A549 treated with Mapracorat at 1 μM for 4 hours (cell line): ENCODE data around the gene RPL10A. TPM values are rescaled to one million over a fixed set of nuclear protein-coding genes. Genes with fewer than 3 reads are reported as not detected.

Source experiments
- total RNA-seq: library from RNA; stranded (reverse); fragments of 200-300 nt; extraction: Qiagen RNA extraction; gene quantifications from 5 replicates; pipeline ENCODE4 v1.2.3, GENCODE V29; 2022

RPL10A gene
- 1,498 to 1,585 TPM (median 1,526 TPM) in 5 replicates for total RNA-seq

DNA sequence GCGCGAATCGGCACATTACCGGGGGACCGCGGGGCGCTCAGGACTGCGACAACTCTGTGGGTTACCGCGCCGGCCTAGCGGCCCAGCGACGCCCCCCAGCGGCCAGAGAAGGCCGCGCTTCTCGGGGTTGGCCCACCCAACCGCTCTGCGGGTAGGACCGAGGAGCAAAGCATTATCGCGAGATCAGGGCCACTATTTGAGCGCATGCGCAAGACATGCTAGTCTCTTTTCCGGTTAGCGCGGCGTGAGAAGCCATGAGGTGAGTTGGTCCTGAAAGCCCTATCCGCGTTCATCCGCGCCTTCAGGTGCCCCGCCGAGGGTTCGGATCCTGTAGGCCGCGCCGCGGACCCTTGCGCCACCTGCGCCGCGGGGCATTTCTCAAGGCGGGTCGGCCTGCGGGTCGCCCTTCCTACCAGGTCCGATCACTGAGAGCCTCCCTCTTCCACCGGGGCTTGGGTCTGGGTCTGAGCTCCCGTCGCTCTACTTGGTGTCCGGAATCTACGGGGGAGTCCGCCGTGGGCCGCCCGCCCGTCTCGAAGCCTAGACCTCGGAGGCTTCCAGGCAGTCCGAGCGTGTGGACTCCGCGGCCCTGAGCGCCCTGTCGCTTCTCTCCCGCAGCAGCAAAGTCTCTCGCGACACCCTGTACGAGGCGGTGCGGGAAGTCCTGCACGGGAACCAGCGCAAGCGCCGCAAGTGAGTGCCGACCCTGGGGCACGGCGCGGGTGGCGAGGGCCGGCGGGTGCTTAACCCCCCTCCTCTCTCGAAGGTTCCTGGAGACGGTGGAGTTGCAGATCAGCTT, at the start of gene RPL10A:
TSS of gene RPL10A (plus strand) at position 221 of the 799 bp plus-strand sequence. CDS start at position 255, 34 bp downstream.

DNA sequence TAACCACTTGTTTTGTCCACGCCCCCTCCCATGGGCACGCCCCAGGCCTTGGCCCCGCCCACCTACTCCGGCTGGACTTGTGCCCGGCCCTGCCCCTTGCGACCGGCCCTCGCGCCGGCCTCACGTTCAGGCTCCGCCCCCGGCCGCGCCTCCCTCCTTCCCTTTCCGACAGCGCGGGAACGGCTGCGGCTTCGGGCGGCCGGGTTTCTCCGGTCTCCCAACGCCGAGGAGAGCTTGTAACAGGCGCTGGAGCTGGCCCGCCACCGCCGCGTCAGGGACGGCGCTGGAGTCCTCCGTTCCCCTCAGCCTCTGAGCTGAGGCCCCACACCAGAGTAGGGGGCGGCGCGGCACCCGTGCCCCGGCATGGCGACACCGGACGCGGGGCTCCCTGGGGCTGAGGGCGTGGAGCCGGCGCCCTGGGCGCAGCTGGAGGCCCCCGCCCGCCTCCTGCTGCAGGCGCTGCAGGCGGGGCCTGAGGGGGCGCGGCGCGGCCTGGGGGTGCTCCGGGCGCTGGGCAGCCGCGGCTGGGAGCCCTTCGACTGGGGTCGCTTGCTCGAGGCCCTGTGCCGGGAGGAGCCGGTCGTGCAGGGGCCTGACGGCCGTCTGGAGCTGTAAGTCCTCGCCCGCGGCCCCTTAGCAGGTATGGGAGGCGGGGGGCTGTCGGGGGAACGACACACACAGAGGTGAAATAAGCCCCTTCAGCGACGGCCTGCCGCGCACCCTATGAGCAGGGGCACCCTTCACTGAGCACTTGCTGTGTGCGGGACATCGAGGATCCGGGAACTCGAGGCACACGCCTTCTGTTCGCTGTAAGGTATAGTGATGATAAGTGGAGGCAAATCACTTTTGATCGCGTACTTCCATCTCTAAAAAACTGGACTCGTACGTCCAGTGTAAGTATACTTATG, 15.8 kb upstream of the RPL10A start, which contains the start of gene FANCE:
TSS of gene FANCE (plus strand) at position 156 of the 908 bp plus-strand sequence. CDS start at position 364, 208 bp downstream.

DNA sequence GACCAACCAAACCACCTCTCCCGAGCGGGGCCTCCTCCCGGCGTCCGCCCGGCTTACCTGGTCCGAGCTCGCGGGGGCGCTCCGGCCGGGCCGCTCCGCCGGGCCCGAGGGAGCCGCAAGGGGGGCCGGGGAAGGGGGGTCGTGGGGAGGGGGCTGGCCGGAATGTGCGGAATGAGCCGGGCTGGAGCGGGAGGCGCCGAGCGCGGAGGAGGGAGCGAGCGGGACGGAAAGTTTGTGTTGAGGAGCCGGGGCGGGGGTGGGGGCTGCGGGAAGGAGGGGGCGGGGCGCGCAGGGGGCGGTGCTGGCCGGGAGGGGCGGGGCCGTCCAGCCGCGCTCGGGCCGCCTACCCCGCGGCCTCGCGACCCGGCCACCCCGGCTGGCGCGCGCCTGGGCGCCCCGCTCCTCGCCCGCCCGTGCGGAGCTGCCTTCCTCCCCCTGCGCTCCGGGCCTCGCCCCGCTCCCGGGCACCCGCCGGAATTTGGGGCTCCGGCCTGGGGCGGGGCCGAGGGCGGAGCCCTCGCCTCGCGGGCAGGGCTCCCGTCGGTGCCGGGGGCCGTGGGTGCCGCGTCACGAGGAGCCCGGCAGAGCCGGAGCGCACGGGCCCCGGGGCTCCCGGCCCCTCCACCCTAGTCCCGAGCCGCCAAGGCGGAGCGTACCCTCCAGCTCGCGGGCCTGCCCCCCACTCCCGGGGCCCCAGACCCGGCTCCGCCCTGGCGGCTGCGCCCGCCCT, 28.8 kb downstream of the RPL10A start, which contains the start of gene TEAD3:
TSS of gene TEAD3 (minus strand) at position 239 of the 730 bp plus-strand sequence.

DNA sequence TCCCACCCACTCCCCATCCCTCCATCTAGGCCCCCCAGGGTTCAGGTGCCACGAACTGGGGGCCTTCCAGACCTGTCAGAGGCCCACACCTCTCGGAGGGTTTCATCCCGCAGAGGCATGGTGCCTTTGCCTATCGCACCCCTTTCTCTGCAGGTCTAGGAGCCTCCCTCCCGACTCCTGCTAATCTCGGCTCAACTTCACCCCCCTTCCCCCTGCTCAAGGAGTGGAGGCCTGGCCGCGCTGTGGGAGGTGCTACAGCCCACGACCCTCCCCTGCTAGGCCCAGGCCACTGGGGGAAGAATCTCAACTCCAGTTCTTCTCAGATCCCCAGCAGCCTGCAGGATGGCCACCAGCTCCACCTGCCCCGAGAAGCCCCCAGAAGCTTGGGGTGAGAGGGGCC, 44.5 kb downstream of the RPL10A start, which contains the start of gene TULP1:
TSS of gene TULP1 (minus strand) at position 157 of the 400 bp plus-strand sequence. CDS start at position 119, 38 bp downstream.

Other genes with a start within 250 kb of the RPL10A start
- 7.7 to 10.6 TPM (median 9.4 TPM) in 5 replicates for gene ZNF76, start 208.7 kb upstream of the RPL10A start, total RNA-seq
- gene DEF6, start 170.6 kb upstream of the RPL10A start, total RNA-seq = 0.10 to 0.19 TPM in 2 of 5 replicates, not detected in the others
- 4.6 to 6.7 TPM (median 6.0 TPM) in 5 replicates for gene PPARD, start 125.8 kb upstream of the RPL10A start, total RNA-seq
- 3.1 to 3.8 TPM (median 3.6 TPM) in 5 replicates for gene FANCE, start 16.1 kb upstream of the RPL10A start, total RNA-seq
- 5.6 to 7.9 TPM (median 7.4 TPM) in 5 replicates for gene TEAD3, start 28.7 kb downstream of the RPL10A start, total RNA-seq
- gene TULP1, start 44.5 kb downstream of the RPL10A start, total RNA-seq = not detected in 5 replicates
- 91.6 to 128 TPM (median 116 TPM) in 5 replicates for gene FKBP5, start 220.5 kb downstream of the RPL10A start, total RNA-seq